Measurements from ENCODE around the gene SASH3. TPM values are rescaled to one million over a fixed set of nuclear protein-coding genes. Genes with fewer than 3 reads are reported as not detected.
A peak's percentile ranks its signal among the peaks of the same experiment; 100 is the strongest.

The SASH3 gene
- total RNA-seq, 1 donor from 2014 or later = not detected

- H3K27ac Mint-ChIP-seq = no peak overlapping the region
Measured at GRCh38 chrX:129833153-129833990, 53.6 kb downstream of the SASH3 start.

GRCh38 chrX:129836827-129837226, 57.1 kb downstream of the SASH3 start:
- Mint-ChIP-seq H3K27ac (no peak overlapping the region), H3K4me1 (ENCODE audit: unreplicated experiment) (peaks cover 15% of the 10 kb centered on the region)

More at GRCh38 chrX:129833153-129833990, 53.6 kb downstream of the SASH3 start:
- Mint-ChIP-seq H3K27me3 (no peaks in the 10 kb centered on the region), H3K36me3 (peaks cover 5% of the 10 kb centered on the region), H3K9me3 (no peaks in the 10 kb centered on the region), H3K4me1 (ENCODE audit: unreplicated experiment) (no peaks in the 10 kb centered on the region), H3K4me3 (no peak overlapping the region)
- TF ChIP-seq CTCF (conservative IDR thresholded peaks at IDR 0.05) = no peak
- DNase-seq (ENCODE audit: extremely low spot score, unreplicated experiment) = no peak

GRCh38 chrX:129840344-129840743, 60.6 kb downstream of the SASH3 start:
- Mint-ChIP-seq H3K27me3 (peaks cover 3% of the 10 kb centered on the region), H3K36me3 (peaks cover 5% of the 10 kb centered on the region), H3K9me3 (no peaks in the 10 kb centered on the region), H3K4me1 (ENCODE audit: unreplicated experiment) (peaks cover 23% of the 10 kb centered on the region), H3K27ac (no peak overlapping the region), H3K4me3 (peak overlapping the region; percentile 53)
- TF ChIP-seq CTCF (conservative IDR thresholded peaks at IDR 0.05) = no peak
- DNase-seq (ENCODE audit: extremely low spot score, unreplicated experiment) = no peak

More at GRCh38 chrX:129836827-129837226, 57.1 kb downstream of the SASH3 start:
- H3K4me3 Mint-ChIP-seq = no peak overlapping the region
- TF ChIP-seq CTCF (conservative IDR thresholded peaks at IDR 0.05) = no peak
- no peak for DNase-seq (ENCODE audit: extremely low spot score, unreplicated experiment)
- peaks cover 9% of the 10 kb centered on the region for H3K36me3 Mint-ChIP-seq
- H3K27me3 Mint-ChIP-seq = no peaks in the 10 kb centered on the region
- no peaks in the 10 kb centered on the region for H3K9me3 Mint-ChIP-seq

GRCh38 chrX:129842510-129843208, 62.9 kb downstream of the SASH3 start:
- no peak for TF ChIP-seq CTCF (conservative IDR thresholded peaks at IDR 0.05)
- DNase-seq (ENCODE audit: extremely low spot score, unreplicated experiment) = no peak
- Mint-ChIP-seq H3K9me3 (no peaks in the 10 kb centered on the region), H3K36me3 (peaks cover 5% of the 10 kb centered on the region), H3K27ac (peak overlapping the region; percentile 78), H3K4me1 (ENCODE audit: unreplicated experiment) (peaks cover 23% of the 10 kb centered on the region), H3K27me3 (peaks cover 12% of the 10 kb centered on the region), H3K4me3 (peak overlapping the region; percentile 97)

GRCh38 chrX:129843209-129843458, 63.4 kb downstream of the SASH3 start:
- Mint-ChIP-seq H3K27ac (peak overlapping the region; percentile 78), H3K4me3 (peak overlapping the region; percentile 97), H3K4me1 (ENCODE audit: unreplicated experiment) (peaks cover 23% of the 10 kb centered on the region), H3K9me3 (no peaks in the 10 kb centered on the region), H3K36me3 (peaks cover 5% of the 10 kb centered on the region), H3K27me3 (peaks cover 12% of the 10 kb centered on the region)
- no peak for DNase-seq (ENCODE audit: extremely low spot score, unreplicated experiment)
- TF ChIP-seq CTCF (conservative IDR thresholded peaks at IDR 0.05) = no peak

Data from type B pancreatic cell (in vitro differentiated cells).